NCI-H2107 (cell line): ENCODE data around the gene DUSP9.
"Not testable (repeated sequence)": the region's sequence is repeated elsewhere in the genome, so short reads cannot be mapped to it uniquely, and the experiment has no call there.

Experiments
- DNase-seq: peaks from one replicate; lab custom pipeline; 2025; lab: John Stamatoyannopoulos, UW

The DUSP9 gene

DNA sequence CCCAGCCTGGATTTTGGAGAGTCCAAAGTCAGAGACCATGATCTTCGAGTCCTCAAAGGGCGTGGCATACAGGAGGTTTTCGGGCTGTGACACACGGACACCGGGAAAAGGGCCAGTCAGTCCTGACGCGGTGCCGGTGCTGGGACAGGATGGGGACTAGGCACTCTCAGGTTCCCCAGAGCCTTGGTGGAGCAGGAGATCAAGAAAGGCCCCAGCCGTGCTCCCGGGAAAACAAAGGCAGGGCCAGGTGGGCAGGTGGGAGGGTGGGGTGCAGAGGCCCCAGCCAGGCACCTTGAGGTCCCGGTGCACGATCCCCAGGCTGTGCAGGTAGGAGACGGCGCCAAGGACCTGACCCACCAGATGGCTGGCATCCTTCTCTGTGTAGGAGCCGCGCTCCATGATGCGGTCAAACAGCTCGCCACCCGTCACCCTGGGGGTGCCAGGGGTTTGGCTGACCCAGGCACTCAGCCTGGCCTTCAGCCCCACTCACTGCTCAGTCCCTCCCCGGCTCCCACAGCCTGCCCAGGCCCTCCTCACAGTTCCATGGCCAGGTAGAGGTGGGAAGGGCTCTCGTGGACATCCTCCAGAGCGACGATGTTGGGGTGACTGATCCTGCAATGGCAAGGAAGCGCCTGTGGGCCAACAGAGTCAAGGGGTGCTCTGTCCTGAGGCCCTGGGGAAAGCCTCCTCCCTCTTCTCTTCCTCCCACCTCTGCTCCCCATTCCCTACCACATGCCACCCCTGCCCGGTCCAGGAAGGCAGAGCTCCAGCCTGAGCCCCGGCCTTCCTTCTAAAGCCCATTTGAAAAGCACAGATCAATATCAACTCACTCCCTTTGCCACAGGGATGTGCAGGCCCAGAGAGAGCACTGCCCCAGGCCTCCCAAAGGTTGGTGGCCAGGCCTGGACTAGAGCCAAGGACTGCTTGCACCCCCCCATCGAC, 24.9 kb downstream of the DUSP9 start:
- no peak for DNase-seq

GRCh38 chrX:153672531-153673427, 25.8 kb downstream of the DUSP9 start:
- no peak for DNase-seq

GRCh38 chrX:153673428-153674218, 26.6 kb downstream of the DUSP9 start, which contains the start of gene PNCK:
PNCK (minus strand) TSS chrX:153673813; CDS start chrX:153673076, 737 bp downstream.
- no peak for DNase-seq

DNA sequence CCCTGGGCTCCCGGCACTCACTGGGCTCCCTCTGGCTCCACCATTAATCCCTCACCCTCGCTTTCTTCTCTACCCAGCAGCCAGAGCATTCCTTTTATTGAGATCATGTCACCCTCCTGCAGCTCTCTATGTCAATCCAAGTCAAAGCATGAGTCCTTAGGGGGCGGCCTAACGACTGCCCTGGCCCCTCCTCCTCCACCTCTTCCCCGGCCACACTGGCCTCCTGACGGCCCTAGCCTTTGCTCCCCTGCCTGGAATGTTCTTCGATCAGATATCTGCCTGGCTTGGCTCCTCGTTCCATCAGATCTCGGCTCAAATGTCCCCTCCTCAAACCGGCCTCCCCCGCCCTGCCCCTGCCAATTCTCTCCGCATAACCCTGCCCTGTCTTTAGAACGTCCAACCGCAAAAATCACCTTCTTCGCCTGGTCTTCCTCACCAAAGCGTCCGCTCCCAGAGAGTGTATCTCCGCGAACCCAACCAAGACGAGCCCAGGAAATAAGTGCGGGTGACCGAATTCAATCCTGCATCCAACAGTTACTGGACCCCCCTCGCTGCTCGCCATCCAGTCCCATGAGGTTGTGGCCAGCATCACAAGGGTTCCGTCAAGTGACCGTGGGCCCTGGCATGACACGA, 27.3 kb downstream of the DUSP9 start:
- DNase-seq, result no peak

DNA sequence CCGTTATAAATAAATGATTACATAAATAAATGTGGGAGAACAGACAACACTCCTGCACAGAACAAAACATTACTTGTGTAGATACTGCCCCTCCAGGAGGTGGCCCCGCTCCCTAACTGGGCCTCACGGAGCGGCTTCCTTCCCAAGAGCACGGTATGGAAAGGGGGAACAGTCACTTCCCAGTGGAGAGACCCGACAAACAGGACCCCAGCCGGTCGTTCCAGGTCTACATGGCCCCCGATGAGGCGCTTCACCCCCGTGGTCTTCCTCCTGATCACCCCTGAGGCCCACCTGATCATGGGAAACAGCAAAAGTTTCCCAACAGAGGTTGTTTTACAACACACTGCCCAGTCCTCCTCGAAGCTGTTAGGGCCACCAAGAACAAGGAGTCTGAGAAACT, 34.2 kb downstream of the DUSP9 start:
- no peak for DNase-seq

DNA sequence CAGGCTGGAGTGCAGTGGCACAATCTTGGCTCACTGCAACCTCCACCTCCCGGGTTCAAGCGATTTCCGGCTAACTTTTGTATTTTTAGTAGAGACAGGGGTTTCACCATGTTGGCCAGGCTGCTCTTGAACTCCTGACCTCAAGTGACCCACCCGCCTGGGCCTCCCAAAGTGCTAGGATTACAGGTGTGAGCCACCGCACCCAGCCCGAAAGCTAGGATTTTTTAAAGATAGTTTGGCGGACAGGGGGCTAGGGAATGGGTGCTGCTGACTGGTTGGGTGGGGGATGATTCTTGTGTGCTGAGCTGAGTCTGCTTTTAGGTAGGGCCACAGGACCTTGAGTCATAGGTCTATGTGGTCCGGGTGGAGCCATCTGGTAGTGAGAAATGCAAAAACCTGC, 36.5 kb downstream of the DUSP9 start:
- DNase-seq, result not testable (repeated sequence)

DNA sequence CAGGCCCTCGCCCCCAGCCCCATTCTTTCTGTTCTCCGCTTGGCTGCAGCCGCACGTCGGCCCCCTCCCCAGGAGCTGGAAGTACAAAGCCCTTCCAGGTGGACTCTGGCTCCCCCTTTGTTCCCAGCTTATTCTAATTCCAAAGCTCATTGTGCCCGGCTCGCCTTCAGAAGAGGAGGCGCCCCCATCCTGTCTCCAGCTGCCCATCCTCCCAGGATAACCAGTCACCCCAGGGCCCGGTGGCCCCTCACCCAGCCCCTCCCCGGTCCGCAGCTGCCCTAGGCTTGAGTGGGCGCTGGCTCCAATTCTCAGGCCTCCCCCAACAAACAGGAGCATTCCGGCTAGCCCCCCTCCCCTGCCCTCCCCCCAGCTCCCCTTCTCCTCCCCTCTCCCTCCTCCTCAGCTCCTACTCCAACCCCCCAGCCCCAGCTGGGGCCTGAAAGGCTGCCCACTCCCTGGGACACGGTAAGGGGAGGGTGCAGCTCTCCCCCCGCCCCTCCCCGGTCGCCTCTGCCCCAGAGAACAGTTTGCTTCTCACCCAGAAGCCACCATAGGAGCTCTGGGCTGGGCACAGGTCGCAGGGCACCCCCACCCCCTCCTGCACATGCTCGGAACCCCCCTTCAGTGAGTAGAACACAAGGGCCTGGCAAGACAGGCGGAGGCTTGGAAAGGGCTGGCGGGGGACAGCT, 37.6 kb downstream of the DUSP9 start:
- no peak for DNase-seq

DNA sequence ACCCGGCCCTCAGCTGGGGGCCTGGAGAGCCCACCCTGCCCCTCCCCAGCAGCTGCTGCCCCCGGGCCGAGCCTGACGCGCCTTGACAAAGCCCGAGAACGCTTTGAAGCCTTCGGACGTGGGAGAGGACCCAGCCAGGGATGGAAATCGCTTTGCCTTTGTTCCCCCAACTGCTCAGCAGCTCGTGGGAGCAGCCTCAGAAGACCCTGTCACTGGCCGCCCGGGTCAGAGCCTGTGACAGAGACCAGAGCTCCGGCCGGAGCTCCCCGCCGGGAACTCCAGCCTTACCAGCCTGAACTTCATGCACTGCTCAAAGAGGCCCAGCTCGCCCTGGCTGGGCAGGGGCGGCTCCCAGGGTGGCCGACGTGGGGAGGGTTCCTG, 38.1 kb downstream of the DUSP9 start:
- no peak for DNase-seq

GRCh38 chrX:153685751-153686696, 39.0 kb downstream of the DUSP9 start:
- DNase-seq, result no peak

- DNase-seq, result no peak
These were observed 39.7 kb downstream of the DUSP9 start for GRCh38 chrX:153686711-153687110.

- DNase-seq, result peak; percentile 64
These were observed 40.4 kb downstream of the DUSP9 start, which contains the start of gene SLC6A8 for GRCh38 chrX:153687121-153688039. SLC6A8 (plus strand) TSS chrX:153687926; CDS start chrX:153688575, 649 bp downstream.

DNA sequence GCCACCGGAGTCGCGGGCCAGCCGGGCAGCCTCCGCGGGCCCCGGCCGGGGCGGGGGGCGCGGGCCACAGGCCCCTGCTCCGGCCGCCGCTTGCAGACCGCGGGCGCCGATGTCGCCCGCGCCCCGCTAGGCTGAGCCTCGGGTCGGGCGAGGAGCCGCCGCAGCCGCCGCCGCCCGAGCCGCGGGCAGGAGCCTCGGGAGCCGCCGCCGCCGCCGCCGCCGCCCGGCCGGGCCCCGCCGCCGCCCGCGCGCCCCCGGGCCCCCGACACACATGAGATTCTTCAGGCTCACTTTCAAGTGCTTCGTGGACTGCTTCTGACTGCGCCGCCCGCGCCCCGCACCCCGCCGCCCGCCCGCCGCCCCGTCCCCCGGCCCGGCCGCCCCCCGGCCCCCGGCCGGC, 41.1 kb downstream of the DUSP9 start:
- no peak for DNase-seq

DNA sequence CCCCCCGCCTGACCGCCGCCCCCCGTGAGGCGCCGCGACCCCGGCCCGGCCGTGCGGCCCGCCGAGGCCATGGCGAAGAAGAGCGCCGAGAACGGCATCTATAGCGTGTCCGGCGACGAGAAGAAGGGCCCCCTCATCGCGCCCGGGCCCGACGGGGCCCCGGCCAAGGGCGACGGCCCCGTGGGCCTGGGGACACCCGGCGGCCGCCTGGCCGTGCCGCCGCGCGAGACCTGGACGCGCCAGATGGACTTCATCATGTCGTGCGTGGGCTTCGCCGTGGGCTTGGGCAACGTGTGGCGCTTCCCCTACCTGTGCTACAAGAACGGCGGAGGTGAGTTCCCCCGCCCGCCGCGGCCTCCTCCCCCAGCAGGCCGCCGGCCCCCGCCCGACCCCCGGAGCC, 41.5 kb downstream of the DUSP9 start:
- no peak for DNase-seq

DNA sequence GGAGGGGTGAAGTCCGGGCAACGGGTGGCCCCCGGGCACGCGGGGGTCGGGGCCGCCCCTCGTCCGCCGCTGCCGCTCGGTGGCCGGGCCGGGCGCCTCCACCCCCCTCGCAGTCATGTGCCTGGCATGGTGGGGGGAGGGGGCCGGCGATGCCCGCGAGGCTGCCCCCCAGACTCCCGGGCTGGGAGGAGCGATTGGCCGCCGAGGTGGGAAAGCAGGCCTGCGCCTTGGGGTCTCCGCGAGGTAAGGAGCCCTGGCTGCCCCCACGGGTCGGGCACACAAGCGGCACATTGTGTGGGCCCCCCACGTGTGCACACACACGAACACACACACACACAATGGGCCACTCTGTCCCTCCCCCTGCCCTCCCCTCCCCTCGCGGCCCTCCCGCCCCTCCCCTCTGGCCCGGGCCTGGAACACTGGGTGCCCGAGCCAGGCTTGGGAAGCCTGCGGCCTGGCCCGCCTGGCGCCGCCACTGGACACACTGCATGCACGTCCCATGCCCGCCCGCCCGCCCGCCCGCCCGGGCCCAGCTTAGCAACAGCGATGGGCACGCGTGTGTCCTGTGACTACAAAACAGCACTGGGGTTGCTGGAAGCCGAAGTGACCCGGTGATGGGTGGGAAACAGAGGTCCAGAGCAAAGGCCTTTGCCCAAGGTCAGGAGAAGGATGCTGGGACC, 42.0 kb downstream of the DUSP9 start:
- no peak for DNase-seq

DNA sequence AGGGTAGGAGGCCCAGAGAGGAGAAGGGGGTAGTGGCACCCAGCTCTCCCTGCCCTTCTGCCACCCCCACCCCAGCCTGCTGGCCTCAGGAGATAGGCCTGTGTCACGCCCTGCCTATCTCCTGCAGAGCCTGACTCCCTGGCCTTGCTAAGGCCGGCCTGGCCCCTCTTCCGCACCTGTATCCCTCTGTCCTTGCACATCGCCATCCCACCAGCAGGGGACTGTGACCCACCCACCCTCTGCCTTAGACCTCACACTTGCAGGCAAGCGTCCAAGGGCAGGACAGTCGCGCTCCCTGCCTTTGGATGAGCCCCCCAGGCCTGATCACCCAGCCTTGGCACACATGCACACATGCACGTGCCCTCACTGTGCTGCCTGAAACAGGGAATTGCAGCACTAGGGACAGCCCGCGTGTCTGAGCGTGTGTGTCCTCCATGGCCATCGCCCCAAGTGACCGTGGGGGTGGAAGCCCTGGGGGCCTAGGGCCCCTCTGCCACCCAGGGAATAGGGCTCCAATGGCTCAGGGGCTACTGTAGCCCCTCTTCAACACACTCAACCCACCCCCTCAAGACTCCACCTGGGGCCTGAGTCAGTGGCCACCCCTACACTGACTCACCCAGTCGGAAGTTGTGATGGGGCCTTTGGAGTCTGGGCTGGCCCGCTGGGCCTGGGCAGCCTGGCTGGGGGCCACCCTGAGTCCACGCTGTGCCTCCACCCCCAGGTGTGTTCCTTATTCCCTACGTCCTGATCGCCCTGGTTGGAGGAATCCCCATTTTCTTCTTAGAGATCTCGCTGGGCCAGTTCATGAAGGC, 42.9 kb downstream of the DUSP9 start:
- DNase-seq, result no peak

GRCh38 chrX:153690466-153690865, 43.5 kb downstream of the DUSP9 start:
- no peak for DNase-seq
